A673 (cell line): Measurements from ENCODE around the gene PRDM16. TPM values are rescaled to one million over a fixed set of nuclear protein-coding genes. Genes with fewer than 3 reads are reported as not detected.

Source experiments
- BruUV-seq: library from RNA; stranded (reverse); fragments of 400-500 nt; replicated peaks from 2 replicates; lab custom pipeline; 2021; lab: Mats Ljungman, UMichigan
- CTCF ChIA-PET: fragments of 300-600 bp; sonication (Branson Sonifier 250); formaldehyde crosslinking; loops from one replicate; lab custom pipeline; 2022; ENCODE audit warnings: antibody characterized with exemption; lab: Charles Lee
- POLR2A ChIA-PET: fragments of 300-600 bp; sonication (Branson Sonifier 250); formaldehyde crosslinking; loops from one replicate; lab custom pipeline; 2022; ENCODE audit warnings: antibody characterized with exemption; ENCODE audit not compliant: low non-redundant PET; lab: Charles Lee
- DNase-seq: peaks from one replicate; pipeline ENCODE4 v3.0.0-alpha.2; 2015; ENCODE audit warnings: low spot score
- H3K27ac ChIP-seq: fragments of 200-600 bp; sonication (generic); 2 replicates; pipeline ENCODE4 v1.5.1; 2016; ENCODE audit warnings: mixed run types, low read depth, mild to moderate bottlenecking, mixed read lengths, antibody characterized with exemption, low read length; ENCODE audit not compliant: poor library complexity, severe bottlenecking
- H3K27me3 ChIP-seq: fragments of 200-600 bp; sonication (generic); replicated peaks from 2 replicates; pipeline ENCODE4 v1.6.1; 2017; ENCODE audit warnings: mixed run types, low read depth, mild to moderate bottlenecking, mixed read lengths, antibody characterized with exemption, low read length; ENCODE audit not compliant: insufficient read depth, poor library complexity
- H3K36me3 ChIP-seq: fragments of 200-600 bp; sonication (generic); 2 replicates; pipeline ENCODE4 v1.6.1; 2016; ENCODE audit warnings: mixed run types, mild to moderate bottlenecking, mixed read lengths, antibody characterized with exemption, low read length; ENCODE audit not compliant: insufficient read depth, poor library complexity, severe bottlenecking
- H3K4me1 ChIP-seq: fragments of 200-600 bp; sonication (generic); 2 replicates; pipeline ENCODE4 v1.6.1; 2017; ENCODE audit warnings: mixed run types, mild to moderate bottlenecking, mixed read lengths, antibody characterized with exemption, low read length; ENCODE audit not compliant: insufficient read depth, poor library complexity, severe bottlenecking
- H3K4me3 ChIP-seq: fragments of 200-600 bp; sonication (generic); 2 replicates; pipeline ENCODE4 v1.5.1; 2016; ENCODE audit warnings: low read depth, mixed run types, mild to moderate bottlenecking, mixed read lengths, low read length; ENCODE audit not compliant: poor library complexity, severe bottlenecking
- H3K9me3 ChIP-seq: fragments of 200-600 bp; sonication (generic); 2 replicates; pipeline ENCODE4 v1.6.1; 2016; ENCODE audit warnings: mixed run types, low read depth, mild to moderate bottlenecking, mixed read lengths, antibody characterized with exemption, low read length; ENCODE audit not compliant: poor library complexity, severe bottlenecking
- EZH2 ChIP-seq: fragments of 200-600 bp; sonication (generic); IDR thresholded peaks from 2 replicates; pipeline ENCODE4 v1.6.1; 2017; ENCODE audit warnings: borderline replicate concordance, low read depth, mild to moderate bottlenecking, mixed read lengths, antibody characterized with exemption, low read length; ENCODE audit not compliant: poor library complexity, severe bottlenecking
- intact Hi-C: fragments of 100-400 bp; cut with micrococcal nuclease; formaldehyde crosslinking; loops from one replicate; pipeline ENCODE4 v1.10.0; 2022; ENCODE audit not compliant: unreplicated experiment
- total RNA-seq: library from RNA; stranded (reverse); gene quantifications from 2 replicates; pipeline ENCODE4 v1.2.3, GENCODE V29; 2021
- TF ChIP-seq, protein P1 (sequence below): fragments of 300-800, 200-600 bp; sonication (generic); conservative IDR thresholded peaks from 2 replicates; pipeline ENCODE4 v1.5.1; 2017; ENCODE audit warnings: low read depth, mild to moderate bottlenecking, antibody characterized with exemption, low read length, moderate library complexity, mixed read lengths

PRDM16 gene
- total RNA-seq, 1 experiment from 2014 or later = 0.49 TPM

DNA sequence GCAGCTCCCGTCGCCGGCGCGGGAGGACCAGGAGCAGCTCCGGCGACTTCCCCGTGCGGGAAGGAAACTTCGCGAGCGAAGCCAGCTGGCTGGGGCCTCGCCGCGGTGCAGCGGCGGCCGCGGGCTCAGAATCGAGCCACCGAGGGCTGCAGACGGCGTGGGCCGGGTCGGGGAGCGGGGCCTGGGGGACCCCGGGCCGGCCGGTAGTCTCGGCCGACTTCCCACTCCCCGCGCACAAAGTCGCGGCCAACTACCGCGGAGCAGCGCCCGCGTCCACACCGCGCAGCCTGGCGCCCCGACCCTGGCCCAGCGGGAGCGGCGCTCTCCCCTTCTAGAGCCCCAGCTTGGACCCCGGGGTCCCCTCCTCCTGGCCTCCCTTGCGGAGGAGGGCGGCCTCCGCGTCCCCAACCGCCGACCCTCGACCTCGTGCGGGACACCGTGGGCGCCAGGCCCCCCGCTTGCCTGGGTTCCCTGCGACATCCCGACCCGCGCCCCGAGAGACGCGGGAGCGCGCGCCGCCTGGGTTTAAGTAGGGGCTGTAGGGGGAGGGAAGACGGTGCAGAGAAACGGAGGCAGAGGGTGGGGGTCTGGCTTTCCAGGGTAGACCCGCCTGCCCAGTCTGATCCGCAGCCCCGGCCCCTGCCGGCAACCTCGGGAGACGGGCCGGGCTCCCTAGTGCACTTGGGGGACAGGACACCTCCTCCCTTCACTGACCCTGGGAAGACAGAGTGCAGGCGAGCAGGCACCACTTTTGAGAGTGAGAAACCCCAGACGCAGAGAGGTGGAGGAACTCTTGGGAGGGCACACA lies 4.7 kb downstream of the PRDM16 start:
- no peak for DNase-seq
- Histone ChIP-seq H3K4me1 (no peaks in the 10 kb centered on the region), H3K4me3 (no peak overlapping the region), H3K27ac (no peak overlapping the region), H3K9me3 (no peaks in the 10 kb centered on the region), H3K27me3 (peaks cover 67% of the 10 kb centered on the region), H3K36me3 (no peaks in the 10 kb centered on the region)
- ChIA-PET CTCF (no interaction called here), POLR2A (no interaction called here)
- no peak for TF ChIP-seq EZH2
- TF ChIP-seq, protein P1, sequence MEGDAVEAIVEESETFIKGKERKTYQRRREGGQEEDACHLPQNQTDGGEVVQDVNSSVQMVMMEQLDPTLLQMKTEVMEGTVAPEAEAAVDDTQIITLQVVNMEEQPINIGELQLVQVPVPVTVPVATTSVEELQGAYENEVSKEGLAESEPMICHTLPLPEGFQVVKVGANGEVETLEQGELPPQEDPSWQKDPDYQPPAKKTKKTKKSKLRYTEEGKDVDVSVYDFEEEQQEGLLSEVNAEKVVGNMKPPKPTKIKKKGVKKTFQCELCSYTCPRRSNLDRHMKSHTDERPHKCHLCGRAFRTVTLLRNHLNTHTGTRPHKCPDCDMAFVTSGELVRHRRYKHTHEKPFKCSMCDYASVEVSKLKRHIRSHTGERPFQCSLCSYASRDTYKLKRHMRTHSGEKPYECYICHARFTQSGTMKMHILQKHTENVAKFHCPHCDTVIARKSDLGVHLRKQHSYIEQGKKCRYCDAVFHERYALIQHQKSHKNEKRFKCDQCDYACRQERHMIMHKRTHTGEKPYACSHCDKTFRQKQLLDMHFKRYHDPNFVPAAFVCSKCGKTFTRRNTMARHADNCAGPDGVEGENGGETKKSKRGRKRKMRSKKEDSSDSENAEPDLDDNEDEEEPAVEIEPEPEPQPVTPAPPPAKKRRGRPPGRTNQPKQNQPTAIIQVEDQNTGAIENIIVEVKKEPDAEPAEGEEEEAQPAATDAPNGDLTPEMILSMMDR = no peak
- no TSS peak for BruUV-seq
- intact Hi-C loops = no loop called here

DNA sequence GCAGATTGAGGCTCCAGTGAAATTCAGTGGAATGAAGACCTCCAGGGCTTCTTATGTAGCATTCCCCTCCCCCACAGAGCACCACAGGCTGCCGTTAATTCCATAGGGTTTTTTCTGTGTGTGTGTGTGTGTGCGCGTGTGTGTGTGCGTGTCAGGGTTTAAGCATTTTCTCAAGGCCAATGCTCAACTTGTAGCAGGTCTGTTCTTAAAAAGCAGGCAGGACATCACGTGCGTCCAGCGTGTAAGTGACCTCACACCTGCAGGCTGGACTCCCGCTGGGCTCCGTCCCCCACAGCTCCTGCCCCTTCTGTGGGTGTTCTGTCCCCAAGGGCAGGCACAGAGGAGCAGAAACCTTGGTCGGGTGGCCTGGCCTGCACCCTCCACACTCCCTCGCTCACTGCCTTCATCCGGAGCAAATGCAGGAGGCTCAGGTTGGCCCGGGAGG lies 5.3 kb downstream of the PRDM16 start:
- H3K4me3 ChIP-seq = no peak overlapping the region
- H3K9me3 ChIP-seq = no peaks in the 10 kb centered on the region
- H3K4me1 ChIP-seq = no peaks in the 10 kb centered on the region
- CTCF ChIA-PET = no interaction called here
- no TSS peak for BruUV-seq
- POLR2A ChIA-PET = no interaction called here
- DNase-seq = no peak
- no peaks in the 10 kb centered on the region for H3K36me3 ChIP-seq
- no peak for TF ChIP-seq EZH2
- TF ChIP-seq, protein P1 = no peak
- peaks cover 70% of the 10 kb centered on the region for H3K27me3 ChIP-seq
- intact Hi-C loops = no loop called here
- no peak overlapping the region for H3K27ac ChIP-seq

DNA sequence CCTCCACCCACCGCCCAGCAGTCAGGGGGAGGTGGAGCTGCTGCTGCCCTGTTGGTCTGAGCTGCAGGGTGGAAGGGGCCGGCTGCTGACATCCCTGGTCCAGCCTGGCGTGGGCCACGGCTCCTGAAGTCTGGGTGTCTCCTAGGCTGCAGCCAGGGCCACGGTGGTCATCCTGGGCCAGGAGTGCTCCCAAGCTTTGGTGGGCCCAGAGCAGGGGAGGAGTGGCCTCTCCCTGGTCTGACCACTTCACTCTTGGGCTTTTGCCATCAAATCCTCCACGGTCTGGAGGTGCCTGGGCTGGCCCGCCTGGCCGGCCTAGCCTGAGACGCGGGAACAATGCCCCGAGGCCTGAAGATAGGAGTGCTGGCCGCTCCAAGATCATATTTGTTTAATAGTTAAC lies 5.8 kb downstream of the PRDM16 start:
- Histone ChIP-seq H3K4me1 (no peaks in the 10 kb centered on the region), H3K4me3 (no peak overlapping the region), H3K27me3 (peaks cover 71% of the 10 kb centered on the region), H3K27ac (no peak overlapping the region), H3K36me3 (no peaks in the 10 kb centered on the region), H3K9me3 (no peaks in the 10 kb centered on the region)
- BruUV-seq = no TSS peak
- no peak for DNase-seq
- POLR2A ChIA-PET = no interaction called here
- CTCF ChIA-PET = no interaction called here
- TF ChIP-seq, protein P1 = no peak
- TF ChIP-seq EZH2 = no peak
- intact Hi-C loops = no loop called here
